Lower lobe of right lung (tissue), 2 donors: ENCODE measurements around the gene SLX9. TPM values are rescaled to one million over a fixed set of nuclear protein-coding genes. Genes with fewer than 3 reads are reported as not detected.

Experiments used
- ATAC-seq, 2 donors: fragments of 200-7000 bp; cut with Tn5 transposase; one replicate each; pipeline ENCODE4 v1.9.1; 2020 to 2022; ENCODE audit warnings: mild to moderate bottlenecking in 2 of 2, moderate library complexity in 2 of 2
- DNase-seq: peaks from one replicate; pipeline ENCODE4 v3.0.0-alpha.2; 2020
- H3K27ac ChIP-seq: fragments of 200-600 bp; one replicate; pipeline ENCODE4 v1.8.0; 2022
- H3K27me3 ChIP-seq: fragments of 200-600 bp; one replicate; pipeline ENCODE4 v1.8.0; 2022; ENCODE audit warnings: low read depth
- H3K36me3 ChIP-seq: fragments of 200-600 bp; one replicate; pipeline ENCODE4 v1.8.0; 2022; ENCODE audit warnings: mild to moderate bottlenecking
- H3K4me1 ChIP-seq: fragments of 200-600 bp; one replicate; pipeline ENCODE4 v1.8.0; 2022
- H3K4me3 ChIP-seq: fragments of 200-600 bp; one replicate; pipeline ENCODE4 v1.8.0; 2022; ENCODE audit warnings: mild to moderate bottlenecking
- H3K9me3 ChIP-seq: fragments of 200-600 bp; one replicate; pipeline ENCODE4 v1.8.0; 2022
- CTCF ChIP-seq: fragments of 200-600 bp; IDR thresholded peaks from one replicate; pipeline ENCODE4 v1.8.0; 2022; ENCODE audit warnings: antibody characterized with exemption, mild to moderate bottlenecking
- intact Hi-C: fragments of 100-400 bp; cut with DNase I; formaldehyde crosslinking; loops from one replicate; pipeline ENCODE4 v1.11.0; 2022
- total RNA-seq: library from RNA; stranded (reverse); fragmentation: NEBNext Ultra II Directional; extraction: Animal tissue kit (Norgen Biotek cat#: 25700); gene quantifications from one replicate; pipeline ENCODE4 v1.2.1, GENCODE V29; 2021
- donor health status: DM: no; HTN: yes; CAD: no; lungs with severe emphysema.

Gene SLX9
- total RNA-seq, 1 donor from 2014 or later: 15.7 TPM

GRCh38 chr21:45011426-45011825 lies 71.6 kb downstream of the SLX9 start:
- Histone ChIP-seq H3K4me3 (no peak overlapping the region), H3K27me3 (peaks cover 17% of the 10 kb centered on the region), H3K4me1 (no peaks in the 10 kb centered on the region), H3K36me3 (no peaks in the 10 kb centered on the region), H3K9me3 (no peaks in the 10 kb centered on the region), H3K27ac (no peak overlapping the region)
- DNase-seq (peak; percentile 23), ATAC-seq (no peak)
- no peak for TF ChIP-seq CTCF
- intact Hi-C loops: no loop called here

GRCh38 chr21:45011911-45012661 lies 72.3 kb downstream of the SLX9 start:
- ATAC-seq: peak; percentile 20 to 43
- Histone ChIP-seq H3K9me3 (no peaks in the 10 kb centered on the region), H3K27me3 (peaks cover 22% of the 10 kb centered on the region), H3K4me1 (no peaks in the 10 kb centered on the region), H3K4me3 (no peak overlapping the region), H3K36me3 (no peaks in the 10 kb centered on the region), H3K27ac (no peak overlapping the region)
- DNase-seq: peak; percentile 36
- no peak for TF ChIP-seq CTCF
- intact Hi-C loops: no loop called here

GRCh38 chr21:45012662-45013259 lies 72.9 kb downstream of the SLX9 start:
- DNase-seq: peak; percentile 22
- H3K27ac ChIP-seq: no peak overlapping the region
- H3K36me3 ChIP-seq: no peaks in the 10 kb centered on the region
- no peak for TF ChIP-seq CTCF
- no peak for ATAC-seq
- H3K27me3 ChIP-seq: peaks cover 28% of the 10 kb centered on the region
- H3K4me1 ChIP-seq: no peaks in the 10 kb centered on the region
- no peaks in the 10 kb centered on the region for H3K9me3 ChIP-seq
- no peak overlapping the region for H3K4me3 ChIP-seq
- intact Hi-C loops: no loop called here

GRCh38 chr21:45013260-45013841 lies 73.5 kb downstream of the SLX9 start:
- Histone ChIP-seq H3K4me1 (no peaks in the 10 kb centered on the region), H3K4me3 (no peak overlapping the region), H3K27me3 (peaks cover 34% of the 10 kb centered on the region), H3K9me3 (no peaks in the 10 kb centered on the region), H3K27ac (no peak overlapping the region), H3K36me3 (no peaks in the 10 kb centered on the region)
- peak in 1 of 2 donors; percentile 7 for ATAC-seq
- DNase-seq: peak; percentile 37
- no peak for TF ChIP-seq CTCF
- intact Hi-C loops: no loop called here

- no peak for ATAC-seq
Observed at GRCh38 chr21:45014747-45015468, 75.1 kb downstream of the SLX9 start.

More at GRCh38 chr21:45014747-45015468, 75.1 kb downstream of the SLX9 start:
- Histone ChIP-seq H3K9me3 (no peaks in the 10 kb centered on the region), H3K4me1 (no peaks in the 10 kb centered on the region), H3K36me3 (no peaks in the 10 kb centered on the region), H3K27me3 (peaks cover 42% of the 10 kb centered on the region), H3K4me3 (no peak overlapping the region), H3K27ac (no peak overlapping the region)
- no peak for TF ChIP-seq CTCF
- intact Hi-C loops: no loop called here
- DNase-seq: peak; percentile 28
